ENCODE measurements around the gene RAD51B. TPM values are rescaled to one million over a fixed set of nuclear protein-coding genes. Genes with fewer than 3 reads are reported as not detected.

The RAD51B gene
- total RNA-seq, 1 donor from 2014 or later: 38.6 TPM

DNA sequence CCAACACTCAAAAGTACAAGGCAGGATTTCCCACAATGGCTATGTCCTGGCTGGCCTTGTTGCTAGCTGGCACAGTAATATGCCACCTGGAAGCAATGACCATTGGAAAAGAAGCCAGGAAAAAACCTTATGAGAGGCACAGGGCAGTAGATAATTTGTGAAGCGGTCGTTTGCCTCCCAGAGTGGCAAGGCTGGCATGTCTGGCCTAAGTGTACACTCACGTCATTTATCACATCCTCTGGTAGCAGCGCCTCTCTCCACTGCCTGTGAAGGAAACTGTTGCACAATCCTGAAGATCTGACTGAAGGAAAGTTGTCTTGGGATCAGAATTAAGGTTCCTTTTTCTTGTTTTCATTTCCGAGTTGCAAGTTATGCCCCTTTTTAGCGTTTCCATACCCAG is 564.8 kb downstream of the RAD51B start:
- Histone ChIP-seq H3K27me3 (ENCODE audit: control insufficient read depth in 3 of 3, insufficient read depth in 3 of 3, low read length in 3 of 3) (no peaks in the 10 kb centered on the region), H3K9me3 (ENCODE audit: control insufficient read depth in 3 of 3, low read length in 3 of 3) (no peaks in the 10 kb centered on the region), H3K4me3 (ENCODE audit: low read length in 3 of 3) (no peak overlapping the region), H3K4me1 (ENCODE audit: control insufficient read depth in 3 of 3, insufficient read depth in 3 of 3, low read length in 3 of 3) (peaks cover 13 to 27% (median 18%) of the 10 kb centered on the region in 3 donors), H3K36me3 (ENCODE audit: control insufficient read depth in 3 of 3, insufficient read depth in 3 of 3, low read length in 3 of 3) (no peaks in the 10 kb centered on the region), H3K27ac (ENCODE audit: low read depth, low read length) (peak overlapping the region; percentile 47), H3K9ac (ENCODE audit: low read depth in 1 of 3, low read length in 3 of 3) (no peak overlapping the region)

DNA sequence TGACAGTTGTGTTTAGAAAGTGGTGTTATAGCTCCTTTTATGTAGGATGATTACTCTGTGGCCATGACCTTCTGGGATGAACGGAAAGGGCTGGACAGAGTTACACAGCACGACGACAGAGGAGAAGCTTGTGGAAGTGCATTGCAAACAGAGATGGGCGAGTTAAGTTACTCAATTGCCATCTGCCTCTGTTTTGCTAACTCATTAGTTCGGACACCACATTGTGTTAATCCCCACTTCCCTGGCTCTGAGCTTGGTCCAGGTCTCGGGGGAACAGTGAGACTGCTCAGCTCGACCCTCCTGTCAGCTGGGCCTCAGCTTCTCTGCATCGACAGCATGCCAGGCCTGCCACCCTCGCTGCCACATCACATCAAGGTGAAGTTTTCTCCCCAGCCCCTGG is 565.3 kb downstream of the RAD51B start:
- no peaks in the 10 kb centered on the region for H3K9me3 ChIP-seq (ENCODE audit: control insufficient read depth in 3 of 3, low read length in 3 of 3)
- H3K27ac ChIP-seq (ENCODE audit: low read depth, low read length): peak overlapping the region; percentile 47
- H3K9ac ChIP-seq (ENCODE audit: low read depth in 1 of 3, low read length in 3 of 3): no peak overlapping the region
- no peaks in the 10 kb centered on the region for H3K36me3 ChIP-seq (ENCODE audit: control insufficient read depth in 3 of 3, insufficient read depth in 3 of 3, low read length in 3 of 3)
- no peaks in the 10 kb centered on the region for H3K27me3 ChIP-seq (ENCODE audit: control insufficient read depth in 3 of 3, insufficient read depth in 3 of 3, low read length in 3 of 3)
- no peak overlapping the region for H3K4me3 ChIP-seq (ENCODE audit: low read length in 3 of 3)
- H3K4me1 ChIP-seq (ENCODE audit: control insufficient read depth in 3 of 3, insufficient read depth in 3 of 3, low read length in 3 of 3): peaks cover 13 to 25% (median 18%) of the 10 kb centered on the region in 3 donors

DNA sequence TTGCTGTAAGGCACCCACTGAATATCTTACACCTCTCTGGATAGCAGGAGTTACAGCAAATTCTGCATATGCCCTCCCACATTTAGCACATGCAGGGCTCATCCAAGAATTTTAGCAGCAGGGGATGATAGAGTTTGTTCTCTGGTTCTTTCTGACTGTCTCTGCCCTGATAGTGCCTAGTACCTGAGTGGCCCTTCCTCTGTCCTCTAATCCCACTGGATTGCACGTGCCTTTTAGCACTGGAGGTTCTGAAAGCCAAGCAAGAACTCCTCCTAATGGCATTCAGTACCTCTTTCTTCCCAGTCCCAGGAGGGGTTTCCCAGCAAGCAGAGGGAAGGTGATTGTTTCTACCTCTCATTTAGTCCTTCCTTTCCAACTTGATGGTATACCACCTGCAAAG is 566.9 kb downstream of the RAD51B start:
- H3K4me3 ChIP-seq (ENCODE audit: low read length in 3 of 3): no peak overlapping the region
- no peaks in the 10 kb centered on the region for H3K27me3 ChIP-seq (ENCODE audit: control insufficient read depth in 3 of 3, insufficient read depth in 3 of 3, low read length in 3 of 3)
- peaks cover 13 to 22% (median 18%) of the 10 kb centered on the region in 3 donors for H3K4me1 ChIP-seq (ENCODE audit: control insufficient read depth in 3 of 3, insufficient read depth in 3 of 3, low read length in 3 of 3)
- peak overlapping the region; percentile 47 for H3K27ac ChIP-seq (ENCODE audit: low read depth, low read length)
- H3K9me3 ChIP-seq (ENCODE audit: control insufficient read depth in 3 of 3, low read length in 3 of 3): no peaks in the 10 kb centered on the region
- no peaks in the 10 kb centered on the region for H3K36me3 ChIP-seq (ENCODE audit: control insufficient read depth in 3 of 3, insufficient read depth in 3 of 3, low read length in 3 of 3)
- H3K9ac ChIP-seq (ENCODE audit: low read depth in 1 of 3, low read length in 3 of 3): no peak overlapping the region

DNA sequence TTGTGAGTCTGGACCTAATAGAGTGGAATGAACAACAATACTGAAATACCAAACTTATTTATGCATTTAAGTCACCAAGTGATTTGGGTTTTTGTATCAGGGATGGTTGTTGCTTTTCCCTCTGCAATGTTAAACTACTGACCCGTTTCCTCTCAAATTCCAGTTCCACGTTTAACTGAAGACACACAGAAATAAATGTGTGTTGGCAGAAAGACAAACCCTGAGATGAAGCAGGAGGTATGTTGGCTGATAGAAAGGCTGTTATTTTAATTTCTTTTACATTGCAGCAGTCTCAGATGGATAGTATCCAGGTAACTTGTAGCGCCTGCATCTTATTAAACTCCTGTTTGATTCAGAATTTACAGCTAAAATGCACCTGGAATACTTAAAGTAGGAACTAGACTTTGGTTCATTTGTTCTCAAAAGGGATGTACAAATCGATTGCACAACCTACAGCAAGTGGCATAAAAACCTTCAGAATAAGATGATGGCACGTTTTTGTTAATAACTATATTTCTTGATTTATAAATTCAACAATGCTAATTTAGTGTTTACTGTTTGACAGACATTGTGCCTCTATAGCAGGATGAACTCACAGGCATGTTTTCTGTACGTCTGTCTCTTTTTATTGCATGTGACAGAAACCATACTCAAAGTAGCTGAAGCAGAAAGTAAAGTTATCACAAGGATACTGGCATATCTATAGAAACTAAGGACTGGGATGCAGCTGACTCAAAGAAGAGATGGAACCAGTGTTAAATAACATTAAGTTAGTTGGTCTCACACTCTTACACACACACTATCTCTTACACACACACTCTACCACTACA is 567.6 kb downstream of the RAD51B start:
- Histone ChIP-seq H3K36me3 (ENCODE audit: control insufficient read depth in 3 of 3, insufficient read depth in 3 of 3, low read length in 3 of 3) (no peaks in the 10 kb centered on the region), H3K27me3 (ENCODE audit: control insufficient read depth in 3 of 3, insufficient read depth in 3 of 3, low read length in 3 of 3) (no peaks in the 10 kb centered on the region), H3K9me3 (ENCODE audit: control insufficient read depth in 3 of 3, low read length in 3 of 3) (no peaks in the 10 kb centered on the region), H3K27ac (ENCODE audit: low read depth, low read length) (peak overlapping the region; percentile 47), H3K9ac (ENCODE audit: low read depth in 1 of 3, low read length in 3 of 3) (no peak overlapping the region), H3K4me3 (ENCODE audit: low read length in 3 of 3) (no peak overlapping the region), H3K4me1 (ENCODE audit: control insufficient read depth in 3 of 3, insufficient read depth in 3 of 3, low read length in 3 of 3) (peaks cover 15 to 23% (median 20%) of the 10 kb centered on the region in 3 donors)

GRCh38 chr14:68389943-68390342 is 570.4 kb downstream of the RAD51B start:
- H3K9me3 ChIP-seq (ENCODE audit: control insufficient read depth in 3 of 3, low read length in 3 of 3): no peaks in the 10 kb centered on the region
- H3K4me3 ChIP-seq (ENCODE audit: low read length in 3 of 3): no peak overlapping the region
- H3K27me3 ChIP-seq (ENCODE audit: control insufficient read depth in 3 of 3, insufficient read depth in 3 of 3, low read length in 3 of 3): no peaks in the 10 kb centered on the region
- no peaks in the 10 kb centered on the region for H3K36me3 ChIP-seq (ENCODE audit: control insufficient read depth in 3 of 3, insufficient read depth in 3 of 3, low read length in 3 of 3)
- H3K9ac ChIP-seq (ENCODE audit: low read depth in 1 of 3, low read length in 3 of 3): no peak overlapping the region
- H3K27ac ChIP-seq (ENCODE audit: low read depth, low read length): peak overlapping the region; percentile 78
- H3K4me1 ChIP-seq (ENCODE audit: control insufficient read depth in 3 of 3, insufficient read depth in 3 of 3, low read length in 3 of 3): peaks cover 19 to 43% (median 26%) of the 10 kb centered on the region in 3 donors

- Histone ChIP-seq H3K27me3 (ENCODE audit: control insufficient read depth in 3 of 3, insufficient read depth in 3 of 3, low read length in 3 of 3) (no peaks in the 10 kb centered on the region), H3K9me3 (ENCODE audit: control insufficient read depth in 3 of 3, low read length in 3 of 3) (no peaks in the 10 kb centered on the region), H3K27ac (ENCODE audit: low read depth, low read length) (peak overlapping the region; percentile 78), H3K9ac (ENCODE audit: low read depth in 1 of 3, low read length in 3 of 3) (no peak overlapping the region), H3K4me3 (ENCODE audit: low read length in 3 of 3) (no peak overlapping the region), H3K36me3 (ENCODE audit: control insufficient read depth in 3 of 3, insufficient read depth in 3 of 3, low read length in 3 of 3) (no peaks in the 10 kb centered on the region), H3K4me1 (ENCODE audit: control insufficient read depth in 3 of 3, insufficient read depth in 3 of 3, low read length in 3 of 3) (peaks cover 20 to 46% (median 21%) of the 10 kb centered on the region in 3 donors)
These were observed 571.2 kb downstream of the RAD51B start for GRCh38 chr14:68390741-68391140.

GRCh38 chr14:68391311-68392014 is 571.9 kb downstream of the RAD51B start:
- Histone ChIP-seq H3K27ac (ENCODE audit: low read depth, low read length) (peak overlapping the region; percentile 78), H3K36me3 (ENCODE audit: control insufficient read depth in 3 of 3, insufficient read depth in 3 of 3, low read length in 3 of 3) (no peaks in the 10 kb centered on the region)

GRCh38 chr14:68392393-68393141 is 573.0 kb downstream of the RAD51B start:
- no peaks in the 10 kb centered on the region for H3K9me3 ChIP-seq (ENCODE audit: control insufficient read depth in 3 of 3, low read length in 3 of 3)
- no peaks in the 10 kb centered on the region for H3K27me3 ChIP-seq (ENCODE audit: control insufficient read depth in 3 of 3, insufficient read depth in 3 of 3, low read length in 3 of 3)
- no peaks in the 10 kb centered on the region for H3K36me3 ChIP-seq (ENCODE audit: control insufficient read depth in 3 of 3, insufficient read depth in 3 of 3, low read length in 3 of 3)
- no peak overlapping the region for H3K4me3 ChIP-seq (ENCODE audit: low read length in 3 of 3)
- H3K4me1 ChIP-seq (ENCODE audit: control insufficient read depth in 3 of 3, insufficient read depth in 3 of 3, low read length in 3 of 3): peaks cover 27 to 46% (median 30%) of the 10 kb centered on the region in 3 donors
- H3K27ac ChIP-seq (ENCODE audit: low read depth, low read length): peak overlapping the region; percentile 78
- peak overlapping the region in 2 of 3 donors; percentile 3 to 47 for H3K9ac ChIP-seq (ENCODE audit: low read depth in 1 of 3, low read length in 3 of 3)

More at GRCh38 chr14:68391311-68392014, 571.9 kb downstream of the RAD51B start:
- Histone ChIP-seq H3K4me1 (ENCODE audit: control insufficient read depth in 3 of 3, insufficient read depth in 3 of 3, low read length in 3 of 3) (peaks cover 20 to 46% (median 25%) of the 10 kb centered on the region in 3 donors), H3K27me3 (ENCODE audit: control insufficient read depth in 3 of 3, insufficient read depth in 3 of 3, low read length in 3 of 3) (no peaks in the 10 kb centered on the region), H3K9me3 (ENCODE audit: control insufficient read depth in 3 of 3, low read length in 3 of 3) (no peaks in the 10 kb centered on the region), H3K4me3 (ENCODE audit: low read length in 3 of 3) (no peak overlapping the region), H3K9ac (ENCODE audit: low read depth in 1 of 3, low read length in 3 of 3) (no peak overlapping the region)

DNA sequence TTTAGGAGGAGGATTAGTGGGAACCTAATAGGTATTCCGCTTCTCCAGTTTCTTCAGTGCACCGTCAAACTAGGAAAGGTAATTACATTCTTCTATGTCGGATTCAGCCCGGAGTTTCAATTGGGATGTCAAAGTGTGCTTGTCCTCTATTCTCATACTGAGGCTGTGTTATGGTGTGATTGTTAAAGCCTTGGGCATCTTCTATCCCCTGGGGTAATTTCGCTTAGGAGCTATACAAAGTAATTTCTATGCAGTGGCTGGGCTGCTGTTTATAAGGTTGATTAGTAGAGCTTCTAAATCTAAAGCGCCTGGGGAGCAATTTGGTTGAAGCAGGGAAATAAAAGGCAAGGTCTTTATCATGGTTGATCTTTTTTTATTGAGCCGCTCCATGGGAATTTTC is 573.7 kb downstream of the RAD51B start:
- Histone ChIP-seq H3K9ac (ENCODE audit: low read depth in 1 of 3, low read length in 3 of 3) (peak overlapping the region in 1 of 3 donors; percentile 47), H3K4me1 (ENCODE audit: control insufficient read depth in 3 of 3, insufficient read depth in 3 of 3, low read length in 3 of 3) (peaks cover 31 to 53% (median 36%) of the 10 kb centered on the region in 3 donors), H3K27ac (ENCODE audit: low read depth, low read length) (peak overlapping the region; percentile 78), H3K27me3 (ENCODE audit: control insufficient read depth in 3 of 3, insufficient read depth in 3 of 3, low read length in 3 of 3) (no peaks in the 10 kb centered on the region), H3K36me3 (ENCODE audit: control insufficient read depth in 3 of 3, insufficient read depth in 3 of 3, low read length in 3 of 3) (no peaks in the 10 kb centered on the region), H3K9me3 (ENCODE audit: control insufficient read depth in 3 of 3, low read length in 3 of 3) (no peaks in the 10 kb centered on the region), H3K4me3 (ENCODE audit: low read length in 3 of 3) (no peak overlapping the region)
